Measurements from ENCODE around the gene BCR.

- TF ChIP-seq YY1 (IDR thresholded peaks at IDR 0.05; ENCODE audit: insufficient read depth, insufficient read length) (no peak), SUZ12 (IDR thresholded peaks at IDR 0.05; ENCODE audit: extremely low read depth, insufficient read depth, insufficient read length) (no peak)
These were observed 27.8 kb upstream of the BCR start for GRCh38 chr22:23152238-23153114.

All from NT2/D1 (cell line).